DOHH2 (cell line): ENCODE results near the gene CCDC12.

ENCODE experiments used
- H3F3A ChIP-seq: fragments of 200-600 bp; sonication (generic), shearing (Covaris generic); 2 replicates; pipeline ENCODE4 v1.6.0; 2016; ENCODE audit warnings: antibody characterized with exemption, mild to moderate bottlenecking; ENCODE audit not compliant: control insufficient read depth, insufficient read depth
- H3K27ac ChIP-seq: fragments of 200-600 bp; sonication (generic); 2 replicates; pipeline ENCODE4 v1.5.1; 2014; ENCODE audit warnings: low read depth, mild to moderate bottlenecking, low read length, moderate library complexity
- H3K27me3 ChIP-seq: fragments of 200-600 bp; sonication (generic); 2 replicates; pipeline ENCODE4 v1.6.1; 2014; ENCODE audit warnings: mild to moderate bottlenecking, low read length, mixed read lengths; ENCODE audit not compliant: control insufficient read depth
- H3K36me3 ChIP-seq: fragments of 200-600 bp; sonication (generic); 2 replicates; pipeline ENCODE4 v1.6.1; 2014; ENCODE audit warnings: mild to moderate bottlenecking, low read length, moderate library complexity, mixed read lengths; ENCODE audit not compliant: control insufficient read depth
- H3K4me1 ChIP-seq: fragments of 200-600 bp; sonication (generic); 2 replicates; pipeline ENCODE4 v1.6.1; 2014; ENCODE audit warnings: mild to moderate bottlenecking, low read length, mixed read lengths; ENCODE audit not compliant: control insufficient read depth
- H3K4me2 ChIP-seq: fragments of 200-600 bp; sonication (generic); 2 replicates; pipeline ENCODE4 v1.6.0; 2014; ENCODE audit warnings: mild to moderate bottlenecking, low read length, moderate library complexity
- H3K4me3 ChIP-seq: fragments of 200-600 bp; sonication (generic); 2 replicates; pipeline ENCODE4 v1.5.1; 2014; ENCODE audit warnings: mild to moderate bottlenecking, low read length, mixed read lengths
- H3K79me2 ChIP-seq: fragments of 200-600 bp; sonication (generic); 2 replicates; pipeline ENCODE4 v1.6.1; 2014; ENCODE audit warnings: mild to moderate bottlenecking, low read length, mixed read lengths; ENCODE audit not compliant: control insufficient read depth
- H3K9me2 ChIP-seq: fragments of 200-600 bp; sonication (generic); replicated peaks from 2 replicates; pipeline ENCODE4 v1.6.1; 2014; ENCODE audit warnings: mild to moderate bottlenecking, low read length, mixed read lengths; ENCODE audit not compliant: control insufficient read depth
- H3K9me3 ChIP-seq: fragments of 200-600 bp; sonication (generic); 2 replicates; pipeline ENCODE4 v1.6.1; 2014; ENCODE audit warnings: antibody characterized with exemption, low read length, mixed read lengths; ENCODE audit not compliant: control insufficient read depth, insufficient read depth
- H4K20me1 ChIP-seq: fragments of 200-600 bp; sonication (generic); 2 replicates; pipeline ENCODE4 v1.6.0; 2014; ENCODE audit warnings: low read depth, mild to moderate bottlenecking, antibody characterized with exemption, low read length, moderate library complexity; ENCODE audit not compliant: control insufficient read depth, insufficient read depth
- EZH2phosphoT487 ChIP-seq: fragments of 200-600 bp; sonication (generic); IDR thresholded peaks from 2 replicates; pipeline ENCODE4 v1.6.1; 2017; ENCODE audit warnings: borderline replicate concordance, mild to moderate bottlenecking, antibody characterized with exemption, low read length, moderate library complexity, mixed read lengths
- TF ChIP-seq, protein P1 (sequence below): fragments of 200-600 bp; sonication (generic); IDR thresholded peaks from one replicate; pipeline ENCODE4 v1.5.1; 2014; ENCODE audit warnings: antibody characterized with exemption, mild to moderate bottlenecking, low read depth, low read length; ENCODE audit not compliant: poor library complexity, severe bottlenecking

CCDC12 gene

DNA sequence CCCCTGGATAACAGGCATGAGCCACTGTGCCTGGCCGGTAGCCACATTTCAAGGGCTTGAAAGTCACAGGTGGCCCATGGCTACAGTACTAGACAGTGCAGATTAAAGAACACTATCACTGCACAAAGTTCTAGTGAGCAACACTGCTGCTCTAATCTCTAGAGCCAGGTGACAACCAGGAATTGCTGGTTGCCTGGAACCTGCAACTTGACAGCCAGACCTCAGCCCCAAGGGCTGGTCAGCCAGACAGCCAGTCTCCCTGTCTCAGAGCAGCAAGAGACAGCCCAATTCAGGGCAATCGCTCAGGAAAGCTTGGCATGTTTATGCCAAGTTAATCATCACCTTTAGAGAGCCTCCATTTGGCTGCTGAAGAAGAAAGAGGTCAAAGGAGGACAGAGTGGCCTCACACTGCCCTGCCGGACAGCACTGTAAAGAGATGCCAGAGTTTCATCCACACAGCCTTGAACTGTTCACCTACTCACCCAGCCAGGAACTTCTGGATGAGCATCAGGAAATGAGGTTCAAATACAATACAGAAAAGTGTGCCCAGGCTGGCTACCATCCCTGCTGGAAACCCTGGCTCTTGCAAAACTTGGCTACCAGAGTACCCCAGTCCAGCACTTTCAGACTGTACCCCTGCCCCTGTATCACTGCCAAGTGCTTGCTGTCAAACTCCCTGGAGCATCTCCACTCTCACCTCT, 6.0 kb downstream of the CCDC12 start:
- Histone ChIP-seq H3F3A (peaks cover 23% of the 10 kb centered on the region), H3K27me3 (no peaks in the 10 kb centered on the region), H4K20me1 (peaks cover 50% of the 10 kb centered on the region), H3K9me3 (no peaks in the 10 kb centered on the region), H3K27ac (no peak overlapping the region), H3K79me2 (peaks cover 100% of the 10 kb centered on the region), H3K4me3 (no peak overlapping the region), H3K4me1 (peaks cover 84% of the 10 kb centered on the region), H3K4me2 (peak overlapping the region; percentile 92), H3K9me2 (no peaks in the 10 kb centered on the region), H3K36me3 (peaks cover 75% of the 10 kb centered on the region)
- TF ChIP-seq EZH2phosphoT487 = no peak
- TF ChIP-seq, protein P1, sequence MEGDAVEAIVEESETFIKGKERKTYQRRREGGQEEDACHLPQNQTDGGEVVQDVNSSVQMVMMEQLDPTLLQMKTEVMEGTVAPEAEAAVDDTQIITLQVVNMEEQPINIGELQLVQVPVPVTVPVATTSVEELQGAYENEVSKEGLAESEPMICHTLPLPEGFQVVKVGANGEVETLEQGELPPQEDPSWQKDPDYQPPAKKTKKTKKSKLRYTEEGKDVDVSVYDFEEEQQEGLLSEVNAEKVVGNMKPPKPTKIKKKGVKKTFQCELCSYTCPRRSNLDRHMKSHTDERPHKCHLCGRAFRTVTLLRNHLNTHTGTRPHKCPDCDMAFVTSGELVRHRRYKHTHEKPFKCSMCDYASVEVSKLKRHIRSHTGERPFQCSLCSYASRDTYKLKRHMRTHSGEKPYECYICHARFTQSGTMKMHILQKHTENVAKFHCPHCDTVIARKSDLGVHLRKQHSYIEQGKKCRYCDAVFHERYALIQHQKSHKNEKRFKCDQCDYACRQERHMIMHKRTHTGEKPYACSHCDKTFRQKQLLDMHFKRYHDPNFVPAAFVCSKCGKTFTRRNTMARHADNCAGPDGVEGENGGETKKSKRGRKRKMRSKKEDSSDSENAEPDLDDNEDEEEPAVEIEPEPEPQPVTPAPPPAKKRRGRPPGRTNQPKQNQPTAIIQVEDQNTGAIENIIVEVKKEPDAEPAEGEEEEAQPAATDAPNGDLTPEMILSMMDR = no peak

GRCh38 chr3:46968783-46969428, 7.6 kb downstream of the CCDC12 start:
- TF ChIP-seq, protein P1 = no peak
- no peak for TF ChIP-seq EZH2phosphoT487
- H3K4me2 ChIP-seq = no peak overlapping the region
- peaks cover 54% of the 10 kb centered on the region for H4K20me1 ChIP-seq
- peaks cover 76% of the 10 kb centered on the region for H3K4me1 ChIP-seq
- H3K36me3 ChIP-seq = peaks cover 70% of the 10 kb centered on the region
- no peaks in the 10 kb centered on the region for H3K27me3 ChIP-seq
- peaks cover 93% of the 10 kb centered on the region for H3K79me2 ChIP-seq
- H3F3A ChIP-seq = peaks cover 11% of the 10 kb centered on the region
- H3K4me3 ChIP-seq = no peak overlapping the region
- H3K9me3 ChIP-seq = no peaks in the 10 kb centered on the region
- no peaks in the 10 kb centered on the region for H3K9me2 ChIP-seq
- no peak overlapping the region for H3K27ac ChIP-seq

DNA sequence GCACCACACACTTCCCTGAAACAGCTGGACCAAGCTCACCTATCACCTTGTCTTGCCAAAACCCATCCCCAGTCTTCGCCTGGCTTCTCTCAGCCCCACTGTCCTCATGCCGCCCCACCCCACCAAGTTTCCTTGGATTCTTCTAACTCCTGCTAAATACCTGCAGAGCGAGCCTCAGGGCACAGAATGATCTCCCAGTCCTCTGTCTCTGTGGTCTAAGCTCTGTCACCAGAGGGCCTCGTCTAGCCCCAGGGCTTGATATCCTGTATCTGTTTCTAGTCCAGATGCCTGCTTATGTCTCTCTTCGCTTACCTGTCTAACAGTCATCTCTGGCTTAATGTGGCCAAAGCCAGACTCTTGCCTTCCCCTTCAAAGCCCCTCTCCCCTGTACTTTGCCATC, 9.7 kb downstream of the CCDC12 start:
- Histone ChIP-seq H3K27ac (no peak overlapping the region), H3K36me3 (peaks cover 71% of the 10 kb centered on the region)
- no peak for TF ChIP-seq EZH2phosphoT487
- TF ChIP-seq, protein P1 = peak; percentile 24

More for the DNA sequence above, 9.7 kb downstream of the CCDC12 start:
- Histone ChIP-seq H3K79me2 (peaks cover 88% of the 10 kb centered on the region), H3K9me3 (no peaks in the 10 kb centered on the region), H3K27me3 (no peaks in the 10 kb centered on the region), H3K9me2 (no peaks in the 10 kb centered on the region), H3F3A (no peaks in the 10 kb centered on the region), H3K4me1 (peaks cover 62% of the 10 kb centered on the region), H3K4me3 (no peak overlapping the region), H3K4me2 (no peak overlapping the region), H4K20me1 (peaks cover 61% of the 10 kb centered on the region)
